ENCODE data around the gene RETREG3.

DNA sequence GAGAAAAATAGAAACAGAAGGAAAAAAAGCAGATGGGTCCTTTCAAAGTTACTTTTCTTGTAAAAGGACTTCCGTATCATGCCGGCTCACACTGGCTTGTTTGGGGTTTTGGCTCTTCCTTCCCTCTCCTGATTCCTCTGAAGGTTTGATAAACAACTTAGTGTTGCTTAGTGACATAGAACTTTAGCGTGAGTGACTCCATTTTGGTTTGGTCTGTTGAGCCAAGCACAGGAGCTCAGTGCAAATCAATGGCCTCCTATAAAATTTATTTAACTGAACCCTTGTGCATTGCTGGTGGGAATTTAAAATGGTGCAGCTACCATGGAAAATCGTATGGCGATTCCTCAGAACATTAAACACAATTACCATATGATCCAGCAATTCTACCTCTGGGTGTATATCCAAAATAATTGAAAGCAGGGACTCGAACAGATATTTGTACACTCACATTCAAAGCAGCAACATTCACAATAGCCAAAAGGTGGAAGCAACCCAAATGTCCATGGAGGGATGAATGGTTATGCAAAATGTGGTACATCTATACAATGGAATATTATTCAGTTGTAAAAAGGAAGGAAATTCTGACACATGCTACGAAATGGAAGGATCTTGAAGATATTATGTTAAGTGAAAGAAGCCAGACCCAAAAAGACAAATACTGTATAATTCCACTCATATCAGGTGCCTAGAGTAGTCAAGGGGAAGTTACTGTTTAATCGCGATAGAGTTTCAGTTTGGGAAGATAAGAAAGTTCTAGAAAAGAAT lies 48.8 kb upstream of the RETREG3 start:
- TF ChIP-seq, protein P1, sequence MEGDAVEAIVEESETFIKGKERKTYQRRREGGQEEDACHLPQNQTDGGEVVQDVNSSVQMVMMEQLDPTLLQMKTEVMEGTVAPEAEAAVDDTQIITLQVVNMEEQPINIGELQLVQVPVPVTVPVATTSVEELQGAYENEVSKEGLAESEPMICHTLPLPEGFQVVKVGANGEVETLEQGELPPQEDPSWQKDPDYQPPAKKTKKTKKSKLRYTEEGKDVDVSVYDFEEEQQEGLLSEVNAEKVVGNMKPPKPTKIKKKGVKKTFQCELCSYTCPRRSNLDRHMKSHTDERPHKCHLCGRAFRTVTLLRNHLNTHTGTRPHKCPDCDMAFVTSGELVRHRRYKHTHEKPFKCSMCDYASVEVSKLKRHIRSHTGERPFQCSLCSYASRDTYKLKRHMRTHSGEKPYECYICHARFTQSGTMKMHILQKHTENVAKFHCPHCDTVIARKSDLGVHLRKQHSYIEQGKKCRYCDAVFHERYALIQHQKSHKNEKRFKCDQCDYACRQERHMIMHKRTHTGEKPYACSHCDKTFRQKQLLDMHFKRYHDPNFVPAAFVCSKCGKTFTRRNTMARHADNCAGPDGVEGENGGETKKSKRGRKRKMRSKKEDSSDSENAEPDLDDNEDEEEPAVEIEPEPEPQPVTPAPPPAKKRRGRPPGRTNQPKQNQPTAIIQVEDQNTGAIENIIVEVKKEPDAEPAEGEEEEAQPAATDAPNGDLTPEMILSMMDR (IDR thresholded peaks at IDR 0.05): no peak
- no peak for TF ChIP-seq POLR2A (IDR thresholded peaks at IDR 0.05)
